HCT116 (cell line): ENCODE results near the gene ACSS1.

Experiments
- RAD21 ChIP-seq: IDR thresholded peaks from 2 replicates; pipeline ENCODE4 v1.6.1; 2012; ENCODE audit warnings: low read depth, mild to moderate bottlenecking
- SP1 ChIP-seq: IDR thresholded peaks from 2 replicates; pipeline ENCODE4 v1.6.1; 2012; ENCODE audit warnings: low read depth

DNA sequence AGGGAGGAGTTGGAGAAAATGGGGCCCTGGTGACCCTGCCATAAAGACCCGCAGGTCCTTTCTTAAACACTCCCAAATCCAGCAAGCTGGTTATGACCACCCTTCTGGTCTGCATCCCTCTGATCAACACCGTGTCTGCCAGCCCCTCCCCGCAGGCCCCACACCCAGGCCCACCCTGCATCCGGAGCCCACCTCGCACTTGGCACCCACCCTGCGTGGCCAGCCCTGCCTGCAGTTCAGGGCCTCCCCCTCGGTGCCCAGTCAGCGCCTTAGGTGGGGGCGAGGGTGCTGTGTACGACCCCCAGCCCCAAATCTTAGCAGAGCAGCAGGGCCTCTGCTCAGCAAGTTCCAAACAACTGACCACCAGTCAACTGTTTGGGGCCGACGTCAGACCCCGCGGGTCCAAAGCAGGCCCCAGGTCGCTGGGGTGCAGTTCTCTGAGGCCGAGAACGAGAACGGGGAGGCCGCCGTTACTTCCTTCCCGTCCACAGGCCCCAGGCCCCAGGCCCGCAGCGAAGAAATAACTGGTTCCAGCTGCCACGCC lies 1.2 kb downstream of the ACSS1 start:
- TF ChIP-seq SP1 (no peak), RAD21 (no peak)
